Mucosa of stomach (tissue), 1 donor: ENCODE measurements around the gene OR2G2.

Experiments
- H3K27me3 ChIP-seq: one replicate; pipeline ENCODE4 v1.7.0; 2013; ENCODE audit warnings: mild to moderate bottlenecking, low read length; ENCODE audit not compliant: control insufficient read depth, insufficient read depth
- H3K36me3 ChIP-seq: one replicate; pipeline ENCODE4 v1.7.0; 2013; ENCODE audit warnings: low read length; ENCODE audit not compliant: control insufficient read depth, insufficient read depth
- H3K4me1 ChIP-seq: one replicate; pipeline ENCODE4 v1.7.0; 2013; ENCODE audit warnings: mild to moderate bottlenecking, low read length; ENCODE audit not compliant: control insufficient read depth, insufficient read depth
- H3K4me3 ChIP-seq: one replicate; pipeline ENCODE4 v1.7.0; 2013; ENCODE audit warnings: low read length
- H3K9ac ChIP-seq: one replicate; pipeline ENCODE4 v1.7.0; 2013; ENCODE audit warnings: mild to moderate bottlenecking, low read length, moderate library complexity
- H3K9me3 ChIP-seq: one replicate; pipeline ENCODE4 v1.7.0; 2013; ENCODE audit warnings: mild to moderate bottlenecking, low read length, moderate library complexity; ENCODE audit not compliant: control insufficient read depth
- donor health status: Pancreatic carcinoma.

Gene OR2G2, protein sequence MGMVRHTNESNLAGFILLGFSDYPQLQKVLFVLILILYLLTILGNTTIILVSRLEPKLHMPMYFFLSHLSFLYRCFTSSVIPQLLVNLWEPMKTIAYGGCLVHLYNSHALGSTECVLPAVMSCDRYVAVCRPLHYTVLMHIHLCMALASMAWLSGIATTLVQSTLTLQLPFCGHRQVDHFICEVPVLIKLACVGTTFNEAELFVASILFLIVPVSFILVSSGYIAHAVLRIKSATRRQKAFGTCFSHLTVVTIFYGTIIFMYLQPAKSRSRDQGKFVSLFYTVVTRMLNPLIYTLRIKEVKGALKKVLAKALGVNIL

DNA sequence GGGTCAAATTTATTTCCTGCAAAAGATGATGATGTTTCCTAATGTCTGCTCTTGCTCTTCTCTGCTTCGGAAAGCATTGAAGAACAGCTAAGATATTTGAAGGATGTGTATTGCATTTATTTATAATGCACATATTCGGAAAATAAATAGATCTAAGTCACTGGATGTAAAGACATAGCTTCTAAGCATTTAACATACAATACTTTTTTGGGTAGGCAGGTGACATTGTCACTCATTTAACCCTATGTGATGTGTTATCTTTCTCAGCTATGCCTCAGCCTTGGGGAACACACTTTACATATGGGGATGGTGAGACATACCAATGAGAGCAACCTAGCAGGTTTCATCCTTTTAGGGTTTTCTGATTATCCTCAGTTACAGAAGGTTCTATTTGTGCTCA, at the start of gene OR2G2:
OR2G2 (plus strand) TSS at position 301 of the 400 bp plus-strand sequence; CDS start at position 301, 0 bp downstream.
- H3K4me1 ChIP-seq, result no peaks in the 10 kb centered on the region
- H3K27me3 ChIP-seq, result no peaks in the 10 kb centered on the region
- H3K36me3 ChIP-seq, result no peaks in the 10 kb centered on the region
- H3K9ac ChIP-seq, result no peak within 1 kb of the TSS
- no peak within 1 kb of the TSS for H3K4me3 ChIP-seq
- H3K9me3 ChIP-seq, result no peaks in the 10 kb centered on the region

DNA sequence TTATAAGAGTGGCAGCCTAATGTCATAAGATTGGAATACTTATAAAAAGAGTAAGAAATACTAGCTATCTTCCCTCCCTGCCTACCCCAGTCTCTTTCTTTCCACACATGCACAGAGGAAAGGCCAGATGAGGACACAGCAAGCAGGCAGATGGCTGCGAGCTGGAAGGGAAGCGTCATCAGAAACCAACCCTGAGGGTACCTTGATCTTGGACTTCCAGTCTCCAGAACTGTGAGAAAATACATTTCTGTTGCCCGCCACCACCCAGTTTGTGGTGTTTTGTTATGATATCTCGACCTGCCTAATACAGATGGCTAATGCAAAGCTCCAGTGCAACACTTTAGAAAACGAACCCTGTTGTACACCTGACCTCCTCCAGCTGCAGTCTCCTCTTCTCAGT, 49.6 kb upstream of the OR2G2 start:
- no peak overlapping the region for H3K9ac ChIP-seq
- no peak overlapping the region for H3K4me3 ChIP-seq
- H3K4me1 ChIP-seq, result no peaks in the 10 kb centered on the region
- H3K27me3 ChIP-seq, result no peaks in the 10 kb centered on the region
- H3K9me3 ChIP-seq, result no peaks in the 10 kb centered on the region
- no peaks in the 10 kb centered on the region for H3K36me3 ChIP-seq

DNA sequence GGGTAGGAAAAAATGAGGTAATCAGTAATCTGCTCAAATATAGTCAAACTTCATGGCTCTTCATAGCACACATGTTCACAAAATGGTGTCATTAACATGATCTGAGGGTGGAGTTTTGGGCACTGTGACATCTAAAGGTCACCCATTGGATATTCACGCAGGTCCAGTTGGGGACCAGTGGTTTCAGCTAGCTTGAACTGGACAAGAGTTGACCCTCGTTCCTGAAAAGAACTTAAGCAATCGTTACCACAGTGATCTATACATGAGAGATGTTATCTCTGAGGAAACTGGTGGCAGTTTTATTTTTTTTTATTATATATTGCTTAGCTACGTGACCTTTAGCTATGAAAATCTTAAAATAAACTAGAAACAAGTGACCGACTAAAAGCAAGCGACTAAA, 48.9 kb upstream of the OR2G2 start:
- Histone ChIP-seq H3K36me3 (no peaks in the 10 kb centered on the region), H3K4me1 (no peaks in the 10 kb centered on the region), H3K4me3 (no peak overlapping the region), H3K27me3 (no peaks in the 10 kb centered on the region), H3K9me3 (no peaks in the 10 kb centered on the region), H3K9ac (no peak overlapping the region)

DNA sequence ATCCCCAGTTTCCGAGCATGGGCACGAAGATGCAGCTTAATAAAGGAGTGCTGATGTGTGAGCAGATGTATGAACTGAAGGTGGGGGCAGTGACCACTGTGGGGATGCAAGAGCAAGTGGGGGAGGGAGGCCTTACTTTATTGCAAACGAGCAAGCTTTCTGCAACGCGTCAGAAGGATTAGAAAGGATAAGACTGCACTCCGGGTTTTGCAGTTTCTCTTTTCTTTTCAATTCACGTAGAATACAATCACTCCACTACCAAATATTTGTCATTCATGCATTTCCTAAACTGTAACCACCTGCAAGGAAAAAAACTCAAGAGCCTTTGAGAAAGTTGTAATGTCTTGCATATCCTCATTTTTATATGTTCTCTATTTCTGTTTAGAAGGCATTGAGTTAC, 47.6 kb upstream of the OR2G2 start:
- no peaks in the 10 kb centered on the region for H3K9me3 ChIP-seq
- no peaks in the 10 kb centered on the region for H3K4me1 ChIP-seq
- no peaks in the 10 kb centered on the region for H3K27me3 ChIP-seq
- no peak overlapping the region for H3K9ac ChIP-seq
- no peak overlapping the region for H3K4me3 ChIP-seq
- H3K36me3 ChIP-seq, result no peaks in the 10 kb centered on the region

DNA sequence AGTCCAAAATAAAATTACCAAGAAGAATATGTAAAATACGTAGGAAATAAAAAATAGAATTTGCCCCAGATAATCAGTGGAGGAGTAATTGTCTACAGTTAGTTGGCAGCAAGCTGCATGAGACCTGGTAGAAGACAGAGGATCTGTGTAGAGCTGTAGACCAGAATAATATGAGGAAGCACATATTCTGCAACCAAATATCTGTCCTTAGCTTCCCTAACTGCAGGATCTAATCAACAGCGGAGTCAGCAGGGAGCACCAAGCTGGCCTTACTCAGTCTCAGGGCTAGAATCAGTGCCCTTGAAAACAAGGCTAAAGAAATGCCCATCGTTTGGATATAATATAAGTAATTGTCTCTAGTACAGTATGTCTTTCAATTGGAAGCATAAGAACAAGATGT, 45.3 kb upstream of the OR2G2 start:
- no peaks in the 10 kb centered on the region for H3K27me3 ChIP-seq
- no peak overlapping the region for H3K9ac ChIP-seq
- no peaks in the 10 kb centered on the region for H3K9me3 ChIP-seq
- no peaks in the 10 kb centered on the region for H3K4me1 ChIP-seq
- H3K36me3 ChIP-seq, result no peaks in the 10 kb centered on the region
- H3K4me3 ChIP-seq, result no peak overlapping the region

DNA sequence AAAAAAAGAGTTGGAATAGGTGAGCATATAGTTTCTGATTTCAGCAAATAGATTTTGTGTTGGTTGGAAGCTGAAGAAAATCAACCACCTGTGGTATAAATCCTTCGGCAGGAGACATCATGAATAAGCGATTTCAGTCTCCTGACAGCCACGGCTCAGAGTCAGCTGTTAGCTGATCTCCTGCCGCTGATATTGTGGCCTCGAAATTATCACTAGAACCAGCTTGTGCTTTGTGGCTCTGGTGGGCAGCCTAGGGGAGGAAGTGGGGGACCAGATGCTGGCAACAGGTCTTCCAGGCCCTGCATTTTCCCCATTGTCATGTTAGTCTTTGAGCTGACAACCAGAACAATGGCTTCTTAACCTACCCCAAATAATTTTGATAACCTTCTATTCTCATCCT, 40.1 kb upstream of the OR2G2 start:
- Histone ChIP-seq H3K4me3 (no peak overlapping the region), H3K27me3 (no peaks in the 10 kb centered on the region), H3K9ac (no peak overlapping the region), H3K9me3 (no peaks in the 10 kb centered on the region), H3K4me1 (no peaks in the 10 kb centered on the region), H3K36me3 (no peaks in the 10 kb centered on the region)

DNA sequence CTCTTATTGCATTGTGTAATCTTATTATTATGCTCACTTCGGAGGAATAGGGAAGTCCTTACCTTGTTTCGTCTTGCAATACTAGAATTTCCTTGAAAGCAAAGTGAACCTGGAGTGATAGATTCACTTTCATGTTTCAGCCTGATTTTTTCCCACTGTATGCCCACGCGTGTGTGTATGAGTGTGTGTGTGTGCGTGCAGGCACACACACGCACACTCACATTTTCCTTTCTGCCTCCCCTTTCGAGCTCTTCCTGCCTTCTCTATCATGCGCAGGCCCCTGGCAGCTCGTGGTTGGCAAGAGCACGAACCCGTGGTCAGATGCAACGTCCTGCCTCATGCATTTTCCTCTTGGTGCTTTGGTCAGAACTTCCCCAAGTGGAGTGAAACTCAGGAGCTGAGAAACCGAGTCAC, 39.4 kb upstream of the OR2G2 start, which contains the start of gene GCSAML:
GCSAML (plus strand) TSS at position 366 of the 414 bp plus-strand sequence. CDS start 58 bp downstream, outside the sequence.
- Histone ChIP-seq H3K9ac (no peak within 1 kb of the TSS), H3K4me1 (no peaks in the 10 kb centered on the region), H3K36me3 (no peaks in the 10 kb centered on the region), H3K27me3 (no peaks in the 10 kb centered on the region), H3K4me3 (no peak within 1 kb of the TSS), H3K9me3 (no peaks in the 10 kb centered on the region)

DNA sequence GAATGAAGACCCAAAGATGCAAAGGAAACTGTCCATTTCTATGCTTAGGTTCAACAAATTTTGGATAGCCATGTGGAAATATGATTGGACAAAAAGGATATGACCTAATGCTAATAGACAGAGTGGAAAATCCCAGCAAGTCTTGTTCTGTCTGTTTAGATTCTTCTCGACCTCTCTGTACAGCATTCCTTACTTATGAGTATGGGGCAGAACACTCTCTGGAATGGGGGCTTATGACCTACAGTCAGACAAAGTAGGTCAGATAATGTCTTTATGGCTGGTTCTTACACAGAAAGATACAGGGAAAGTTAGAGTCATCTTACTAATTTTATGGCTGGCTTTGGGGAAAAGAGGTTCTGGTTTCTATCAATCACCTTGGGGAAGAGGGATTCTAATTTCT, 36.4 kb upstream of the OR2G2 start:
- Histone ChIP-seq H3K4me1 (no peaks in the 10 kb centered on the region), H3K27me3 (no peaks in the 10 kb centered on the region), H3K36me3 (no peaks in the 10 kb centered on the region), H3K9me3 (no peaks in the 10 kb centered on the region), H3K4me3 (no peak overlapping the region), H3K9ac (no peak overlapping the region)

DNA sequence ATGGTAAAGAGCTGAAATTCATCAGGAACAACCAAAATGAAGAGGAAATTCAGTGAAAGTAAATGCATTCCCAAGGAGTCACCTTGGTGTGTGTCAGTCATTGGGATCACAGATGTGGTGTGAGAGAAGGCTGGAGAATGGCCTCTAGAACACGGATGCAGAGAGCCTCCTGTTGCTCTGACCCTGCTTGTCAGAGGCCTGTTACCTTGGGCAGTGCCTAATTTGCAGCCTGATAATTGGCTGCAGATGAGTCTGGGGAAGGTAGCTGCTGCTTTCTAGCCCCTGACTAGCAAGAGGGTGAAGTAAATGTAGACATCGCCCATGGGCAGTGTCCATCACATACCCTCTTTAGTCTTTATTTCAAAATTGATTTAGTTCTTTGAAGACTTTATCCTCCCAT, 35.9 kb upstream of the OR2G2 start:
- Histone ChIP-seq H3K27me3 (no peaks in the 10 kb centered on the region), H3K9ac (no peak overlapping the region), H3K36me3 (no peaks in the 10 kb centered on the region), H3K4me3 (no peak overlapping the region), H3K9me3 (no peaks in the 10 kb centered on the region), H3K4me1 (no peaks in the 10 kb centered on the region)

DNA sequence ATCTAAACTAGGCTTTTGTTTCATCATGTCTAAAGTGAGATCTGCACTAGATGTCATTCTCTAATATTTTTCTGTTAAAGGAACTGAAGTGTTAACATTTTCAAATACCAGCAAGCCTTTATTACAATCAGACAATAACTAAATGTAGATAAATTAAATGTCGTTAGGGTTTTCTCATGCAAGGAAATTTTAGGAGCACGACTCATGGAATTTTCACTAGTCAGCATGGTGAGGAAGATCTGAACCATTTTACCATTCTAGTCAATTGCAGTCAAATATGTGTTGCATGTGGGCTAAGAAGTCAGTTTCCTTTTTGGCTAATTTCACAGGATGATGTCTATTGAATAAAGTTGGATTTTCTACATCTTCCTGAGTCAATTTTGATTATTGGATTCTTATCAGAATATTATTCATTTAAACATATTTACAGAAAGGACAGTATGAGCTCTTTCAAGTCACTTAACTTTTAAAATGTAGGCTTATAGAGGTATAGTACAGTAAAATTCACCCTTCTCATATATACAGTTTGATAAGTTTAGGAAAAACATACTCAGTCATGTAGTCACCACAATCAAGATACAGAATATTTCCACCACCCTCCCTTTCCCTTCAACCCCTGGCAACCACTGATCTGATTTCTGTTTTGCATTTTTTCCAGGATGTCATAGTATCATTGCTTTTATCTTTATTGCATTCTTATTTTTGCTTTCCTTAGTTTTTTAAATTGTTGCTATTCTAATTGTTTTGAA, 30.1 kb upstream of the OR2G2 start:
- Histone ChIP-seq H3K9ac (no peak overlapping the region), H3K36me3 (no peaks in the 10 kb centered on the region), H3K4me3 (no peak overlapping the region), H3K4me1 (no peaks in the 10 kb centered on the region), H3K9me3 (no peaks in the 10 kb centered on the region), H3K27me3 (no peaks in the 10 kb centered on the region)

DNA sequence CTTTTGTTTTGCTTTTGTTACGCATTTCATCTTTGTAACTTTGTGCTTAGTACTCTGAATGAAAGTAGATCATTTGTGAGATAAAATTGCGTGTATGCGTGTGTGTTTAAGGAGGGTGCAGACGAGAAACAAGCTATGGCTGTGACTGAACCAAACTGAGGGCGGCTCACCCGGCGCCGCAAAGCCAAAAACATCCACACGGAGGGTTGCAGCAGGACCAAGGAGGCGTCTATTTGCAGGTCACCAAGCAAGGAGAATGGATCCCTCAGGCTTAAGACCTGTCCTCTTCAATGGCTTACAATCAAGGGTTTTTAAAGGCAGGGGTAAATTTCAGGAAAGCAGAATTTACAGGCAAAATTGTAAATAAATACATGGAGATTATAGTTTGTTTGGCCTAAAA, 26.4 kb upstream of the OR2G2 start:
- no peaks in the 10 kb centered on the region for H3K27me3 ChIP-seq
- H3K9ac ChIP-seq, result no peak overlapping the region
- H3K9me3 ChIP-seq, result no peaks in the 10 kb centered on the region
- no peak overlapping the region for H3K4me3 ChIP-seq
- H3K4me1 ChIP-seq, result no peaks in the 10 kb centered on the region
- no peaks in the 10 kb centered on the region for H3K36me3 ChIP-seq

DNA sequence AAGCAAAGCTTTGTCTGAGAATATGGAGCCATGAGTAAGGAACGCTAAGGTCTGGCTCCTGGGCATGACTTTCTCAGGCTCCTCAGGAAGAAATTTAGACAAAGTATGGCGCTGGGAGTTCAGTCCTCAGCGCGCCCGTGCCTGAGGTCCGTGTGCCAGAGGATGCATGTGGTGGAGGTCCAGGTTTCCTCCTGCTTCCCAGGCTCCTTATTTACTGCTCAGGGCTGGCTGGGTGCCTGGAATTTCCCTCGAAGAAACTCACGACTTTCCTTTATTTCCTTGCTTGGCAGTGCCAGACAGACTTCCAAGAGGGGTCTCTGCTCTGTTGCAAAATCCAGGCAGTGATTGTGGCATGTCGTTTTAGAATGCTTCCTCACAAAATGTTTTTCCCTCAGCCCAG, 26.0 kb upstream of the OR2G2 start:
- H3K36me3 ChIP-seq, result no peaks in the 10 kb centered on the region
- no peak overlapping the region for H3K9ac ChIP-seq
- no peaks in the 10 kb centered on the region for H3K9me3 ChIP-seq
- no peaks in the 10 kb centered on the region for H3K4me1 ChIP-seq
- no peaks in the 10 kb centered on the region for H3K27me3 ChIP-seq
- H3K4me3 ChIP-seq, result no peak overlapping the region
